GM21360 (cell line): ENCODE data around the gene WTAP.
A peak's percentile ranks its signal among the peaks of the same experiment; 100 is the strongest.
"Not testable (repeated sequence)": the region's sequence is repeated elsewhere in the genome, so short reads cannot be mapped to it uniquely, and the experiment has no call there.

Experiments used
- ATAC-seq: cut with Tn5 transposase; IDR thresholded peaks from one replicate; pipeline ENCODE4 v1.9.1; 2021; ENCODE audit warnings: mild to moderate bottlenecking, moderate library complexity; ENCODE audit not compliant: unreplicated experiment

The WTAP gene

GRCh38 chr6:159726255-159726917 lies 920 bp upstream of the WTAP start:
- peak; percentile 20 for ATAC-seq

- ATAC-seq = peak; percentile 28
Observed at GRCh38 chr6:159727717-159728445, 575 bp downstream of the WTAP start.

- ATAC-seq = no peak
Observed at GRCh38 chr6:159728531-159728964, 1.2 kb downstream of the WTAP start.

- no peak for ATAC-seq
Observed at GRCh38 chr6:159729598-159730331, 2.5 kb downstream of the WTAP start.

- no peak for ATAC-seq
Observed at GRCh38 chr6:159730332-159730676, 3.0 kb downstream of the WTAP start.

GRCh38 chr6:159732550-159732949 lies 5.2 kb downstream of the WTAP start:
- not testable (repeated sequence) for ATAC-seq

- not testable (repeated sequence) for ATAC-seq
Observed at GRCh38 chr6:159733395-159733794, 6.1 kb downstream of the WTAP start.

- no peak for ATAC-seq
Observed at GRCh38 chr6:159736908-159737307, 9.6 kb downstream of the WTAP start.

GRCh38 chr6:159739341-159739740 lies 12.0 kb downstream of the WTAP start:
- no peak for ATAC-seq

- no peak for ATAC-seq
Observed at GRCh38 chr6:159742165-159742564, 14.9 kb downstream of the WTAP start.

- ATAC-seq = no peak
Observed at GRCh38 chr6:159745081-159745480, 17.8 kb downstream of the WTAP start.

- ATAC-seq = no peak
Observed at GRCh38 chr6:159746759-159747158, 19.5 kb downstream of the WTAP start.

GRCh38 chr6:159748127-159748526 lies 20.8 kb downstream of the WTAP start:
- ATAC-seq = not testable (repeated sequence)

GRCh38 chr6:159751448-159751847 lies 24.1 kb downstream of the WTAP start:
- no peak for ATAC-seq

GRCh38 chr6:159753081-159753872 lies 26.0 kb downstream of the WTAP start:
- no peak for ATAC-seq

- ATAC-seq = no peak
Observed at GRCh38 chr6:159754401-159754800, 27.1 kb downstream of the WTAP start.

- no peak for ATAC-seq
Observed at GRCh38 chr6:159754959-159755914, 27.9 kb downstream of the WTAP start.

GRCh38 chr6:159756508-159756907 lies 29.2 kb downstream of the WTAP start:
- ATAC-seq = no peak

GRCh38 chr6:159758031-159759001 lies 31.0 kb downstream of the WTAP start:
- ATAC-seq = no peak
